ENCODE measurements around the gene NOP9. TPM values are rescaled to one million over a fixed set of nuclear protein-coding genes. Genes with fewer than 3 reads are reported as not detected.

Gene NOP9
- total and polyA plus RNA-seq, 9 of the 15 experiments (the other 6 are each of a cell fraction or from before 2014, with no cell fraction given) = 1.0 to 27.9 (median 15.1) TPM

GRCh38 chr14:24270537-24271133 lies 29.0 kb upstream of the NOP9 start (continued):
- no peak for TF ChIP-seq PRDM10 (IDR thresholded peaks at IDR 0.05; ENCODE audit: partially characterized antibody)
- TF ChIP-seq RCOR1 (IDR thresholded peaks at IDR 0.05; ENCODE audit: borderline replicate concordance in 1 of 2, low read depth in 2 of 2, low read length in 2 of 2) = peak; percentile 65 to 80; a peak in 3 of 4 replicates
- no peak for TF ChIP-seq ZNF217 (CRISPR knock-in tag; IDR thresholded peaks at IDR 0.05)
- TF ChIP-seq BRF1 (IDR thresholded peaks at IDR 0.05; ENCODE audit: borderline replicate concordance, extremely low read depth, insufficient read length) = no peak
- no peak for TF ChIP-seq CCAR2 (IDR thresholded peaks at IDR 0.05; ENCODE audit: low read depth, low read length)
- no peak for TF ChIP-seq ZBTB9 (CRISPR knock-in tag; IDR thresholded peaks at IDR 0.05)
- TF ChIP-seq RAD51 (IDR thresholded peaks at IDR 0.05; ENCODE audit: borderline replicate concordance, low read depth) = no peak
- no peak for TF ChIP-seq ZNF717 (CRISPR knock-in tag; IDR thresholded peaks at IDR 0.05)
- TF ChIP-seq CHD4 (IDR thresholded peaks at IDR 0.05; ENCODE audit: insufficient read depth, insufficient replicate concordance, low read depth, low read length, poor library complexity, severe bottlenecking) = peak; percentile 90
- TF ChIP-seq TOE1 (IDR thresholded peaks at IDR 0.05; ENCODE audit: borderline replicate concordance) = no peak
- no peak for TF ChIP-seq TOE1 (CRISPR knock-in tag; IDR thresholded peaks at IDR 0.05; ENCODE audit: borderline replicate concordance, low read depth)
- TF ChIP-seq SIN3A (IDR thresholded peaks at IDR 0.05; ENCODE audit: borderline replicate concordance in 2 of 2, control insufficient read depth in 1 of 2, low read depth in 2 of 2, low read length in 2 of 2) = 0 out of 4 replicates have a peak, but pooled peaks of 1 of the 2 experiments have one; percentile 15
- TF ChIP-seq RBM25 (IDR thresholded peaks at IDR 0.05; ENCODE audit: low read depth, low read length, severe bottlenecking) = peak; percentile 99
- TF ChIP-seq ESRRA (IDR thresholded peaks at IDR 0.05; ENCODE audit: borderline replicate concordance, low read depth) = 0 out of 2 replicates have a peak, but pooled peaks have one; percentile 34
- peak; percentile 77; the same call in 1 of the 2 replicates for TF ChIP-seq CBX1 (IDR thresholded peaks at IDR 0.05; ENCODE audit: low read depth)
- TF ChIP-seq ZNF57 (CRISPR knock-in tag; IDR thresholded peaks at IDR 0.05) = no peak
- no peak for TF ChIP-seq ZFP30 (CRISPR knock-in tag; IDR thresholded peaks at IDR 0.05; ENCODE audit: borderline replicate concordance)
